OCI-LY1 (cell line): ENCODE data around the gene CHD9NB.

ENCODE experiments used
- H2AFZ ChIP-seq: fragments of 200-600 bp; sonication (generic), shearing (Covaris generic); 2 replicates; pipeline ENCODE4 v1.6.0; 2014; ENCODE audit warnings: antibody characterized with exemption, mild to moderate bottlenecking, low read length
- H3F3A ChIP-seq: fragments of 200-600 bp; sonication (generic), shearing (Covaris generic); 2 replicates; pipeline ENCODE4 v1.6.0; 2014; ENCODE audit warnings: mild to moderate bottlenecking, antibody characterized with exemption, low read length, moderate library complexity; ENCODE audit not compliant: insufficient read depth
- H3K27ac ChIP-seq: fragments of 200-600 bp; sonication (generic); 2 replicates; pipeline ENCODE4 v1.5.1; 2014; ENCODE audit warnings: low read length, mixed run types, mild to moderate bottlenecking, low read depth; ENCODE audit not compliant: poor library complexity, severe bottlenecking
- H3K27me3 ChIP-seq: fragments of 200-600 bp; sonication (generic); 2 replicates; pipeline ENCODE4 v1.6.0; 2014; ENCODE audit warnings: antibody characterized with exemption, mild to moderate bottlenecking, low read length, moderate library complexity; ENCODE audit not compliant: insufficient read depth
- H3K36me3 ChIP-seq: fragments of 200-600 bp; sonication (generic); 2 replicates; pipeline ENCODE4 v1.6.1; 2014; ENCODE audit warnings: mild to moderate bottlenecking, antibody characterized with exemption, low read length, moderate library complexity, mixed read lengths; ENCODE audit not compliant: insufficient read depth
- H3K4me1 ChIP-seq: fragments of 200-600 bp; sonication (generic); 2 replicates; pipeline ENCODE4 v1.5.1; 2014; ENCODE audit warnings: mild to moderate bottlenecking, low read length, moderate library complexity; ENCODE audit not compliant: insufficient read depth, severe bottlenecking
- H3K4me2 ChIP-seq: fragments of 200-600 bp; sonication (generic), shearing (Covaris generic); 2 replicates; pipeline ENCODE4 v1.6.1; 2014; ENCODE audit warnings: low read length
- H3K4me3 ChIP-seq: fragments of 200-600 bp; sonication (generic); 2 replicates; pipeline ENCODE4 v1.5.1; 2014; ENCODE audit warnings: low read length, low read depth, mild to moderate bottlenecking, mixed read lengths; ENCODE audit not compliant: poor library complexity, severe bottlenecking
- H3K79me2 ChIP-seq: fragments of 200-600 bp; shearing (Covaris generic); 2 replicates; pipeline ENCODE4 v1.6.1; 2016; ENCODE audit warnings: mixed run types, low read length, mixed read lengths; ENCODE audit not compliant: insufficient read depth
- H3K9ac ChIP-seq: fragments of 200-600 bp; sonication (generic), shearing (Covaris generic); 2 replicates; pipeline ENCODE4 v1.6.1; 2014; ENCODE audit warnings: mild to moderate bottlenecking, low read length, mixed read lengths
- H3K9me2 ChIP-seq: fragments of 200-600 bp; sonication (generic), shearing (Covaris generic); 2 replicates; pipeline ENCODE4 v1.6.1; 2014; ENCODE audit warnings: low read depth, mild to moderate bottlenecking, low read length, mixed read lengths
- H3K9me3 ChIP-seq: fragments of 200-600 bp; shearing (Covaris generic); 2 replicates; pipeline ENCODE4 v1.6.1; 2014; ENCODE audit warnings: low read length, mixed read lengths
- H4K20me1 ChIP-seq: fragments of 200-600 bp; sonication (generic), shearing (Covaris generic); 2 replicates; pipeline ENCODE4 v1.6.0; 2016; ENCODE audit warnings: mild to moderate bottlenecking, low read length; ENCODE audit not compliant: insufficient read depth
- EZH2 ChIP-seq: fragments of 200-600 bp; sonication (generic), shearing (Covaris generic); IDR thresholded peaks from 2 replicates; pipeline ENCODE4 v1.8.0; 2017; ENCODE audit warnings: borderline replicate concordance, mixed run types, mild to moderate bottlenecking, antibody characterized with exemption, low read length, moderate library complexity, mixed read lengths
- TF ChIP-seq, protein P1 (sequence below): fragments of 200-600 bp; sonication (generic), shearing (Covaris generic); IDR thresholded peaks from 2 replicates; pipeline ENCODE4 v1.5.1; 2017; ENCODE audit warnings: mild to moderate bottlenecking, antibody characterized with exemption, low read length, moderate library complexity, mixed read lengths

The CHD9NB gene

DNA sequence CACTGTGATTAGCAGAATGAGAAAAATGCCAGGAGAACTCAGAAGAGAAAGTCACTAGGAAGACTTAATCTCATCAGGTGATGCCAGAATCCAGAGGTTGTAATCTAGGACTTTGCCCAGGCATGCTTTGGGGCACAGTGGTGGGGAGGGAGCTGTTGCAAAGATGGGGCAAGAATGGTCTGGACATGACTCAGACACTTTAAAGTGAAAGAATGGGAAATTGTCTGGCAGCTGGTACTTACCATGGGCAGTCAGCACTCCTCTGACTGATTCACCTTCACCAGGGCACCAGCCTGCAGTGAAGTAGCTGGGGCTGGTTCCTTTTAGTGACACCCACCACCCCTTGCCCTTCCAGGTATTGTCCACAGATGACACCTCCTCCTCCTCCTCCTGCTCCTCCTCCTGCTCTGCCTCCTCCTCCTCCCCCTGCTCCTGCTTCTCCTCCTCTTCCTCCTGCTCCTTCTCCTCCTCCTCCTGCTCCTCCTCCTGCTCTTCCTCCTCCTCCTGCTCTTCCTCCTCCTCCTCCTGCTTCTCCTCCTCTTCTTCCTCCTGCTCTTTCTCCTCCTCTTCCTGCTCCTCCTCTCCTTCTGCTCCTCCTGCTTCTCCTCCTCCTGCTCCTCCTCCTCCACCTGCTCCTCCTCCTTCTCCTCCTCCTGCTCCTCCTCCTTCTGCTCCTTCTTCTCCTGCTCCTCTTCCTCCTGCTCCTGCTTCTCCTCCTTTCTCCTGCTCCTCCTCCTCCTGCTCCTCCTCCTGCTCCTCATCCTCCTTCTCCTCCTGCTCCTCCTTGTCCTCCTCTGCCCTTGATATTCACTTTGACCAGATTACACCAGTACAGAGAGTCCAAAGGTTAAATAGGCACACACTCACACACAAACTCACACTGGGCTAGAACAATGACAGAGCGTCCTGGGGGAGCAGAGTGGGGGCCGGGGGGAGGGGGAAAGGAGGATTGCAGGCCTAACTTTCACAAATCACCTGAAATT, at the start of gene CHD9NB:
Gene CHD9NB (minus strand): TSS at position 379 of the 983 bp plus-strand sequence. CDS start 8,739 bp downstream, outside the sequence.
- Histone ChIP-seq H3K4me2 (no peak within 1 kb of the TSS), H3K27ac (no peak within 1 kb of the TSS), H3K27me3 (no peaks in the 10 kb centered on the region; the same call in 1 of the 2 replicates), H3F3A (no peaks in the 10 kb centered on the region), H3K4me3 (no peak within 1 kb of the TSS), H4K20me1 (no peaks in the 10 kb centered on the region), H3K4me1 (peaks cover 31% of the 10 kb centered on the region), H2AFZ (no peak within 1 kb of the TSS), H3K9me2 (no peaks in the 10 kb centered on the region), H3K9me3 (no peaks in the 10 kb centered on the region), H3K79me2 (peaks cover 21% of the 10 kb centered on the region), H3K36me3 (no peaks in the 10 kb centered on the region), H3K9ac (no peak within 1 kb of the TSS)
- no peak for TF ChIP-seq EZH2
- TF ChIP-seq, protein P1, sequence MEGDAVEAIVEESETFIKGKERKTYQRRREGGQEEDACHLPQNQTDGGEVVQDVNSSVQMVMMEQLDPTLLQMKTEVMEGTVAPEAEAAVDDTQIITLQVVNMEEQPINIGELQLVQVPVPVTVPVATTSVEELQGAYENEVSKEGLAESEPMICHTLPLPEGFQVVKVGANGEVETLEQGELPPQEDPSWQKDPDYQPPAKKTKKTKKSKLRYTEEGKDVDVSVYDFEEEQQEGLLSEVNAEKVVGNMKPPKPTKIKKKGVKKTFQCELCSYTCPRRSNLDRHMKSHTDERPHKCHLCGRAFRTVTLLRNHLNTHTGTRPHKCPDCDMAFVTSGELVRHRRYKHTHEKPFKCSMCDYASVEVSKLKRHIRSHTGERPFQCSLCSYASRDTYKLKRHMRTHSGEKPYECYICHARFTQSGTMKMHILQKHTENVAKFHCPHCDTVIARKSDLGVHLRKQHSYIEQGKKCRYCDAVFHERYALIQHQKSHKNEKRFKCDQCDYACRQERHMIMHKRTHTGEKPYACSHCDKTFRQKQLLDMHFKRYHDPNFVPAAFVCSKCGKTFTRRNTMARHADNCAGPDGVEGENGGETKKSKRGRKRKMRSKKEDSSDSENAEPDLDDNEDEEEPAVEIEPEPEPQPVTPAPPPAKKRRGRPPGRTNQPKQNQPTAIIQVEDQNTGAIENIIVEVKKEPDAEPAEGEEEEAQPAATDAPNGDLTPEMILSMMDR: no peak

DNA sequence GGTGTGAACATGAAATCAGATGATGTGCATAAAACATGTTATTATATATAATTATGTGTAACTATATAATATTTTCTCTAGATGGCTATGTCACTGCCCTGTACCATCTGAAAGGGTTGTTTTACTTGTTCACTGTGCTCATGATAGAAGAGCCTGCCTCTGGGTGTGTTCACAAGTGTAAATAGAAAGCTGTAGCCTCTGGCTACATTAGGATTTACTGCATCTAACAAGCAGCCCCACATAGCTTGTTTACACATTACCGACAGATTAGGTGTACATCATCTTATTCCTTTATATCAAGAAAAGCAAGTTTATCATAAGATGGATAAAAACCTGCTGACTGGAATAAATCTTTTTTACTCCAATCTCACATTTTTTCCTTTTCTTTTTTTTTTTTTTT, 48.2 kb upstream of the CHD9NB start:
- TF ChIP-seq EZH2: no peak
- TF ChIP-seq, protein P1: no peak
- H3K79me2 ChIP-seq: no peaks in the 10 kb centered on the region; the same call in 1 of the 2 replicates
- H3F3A ChIP-seq: no peaks in the 10 kb centered on the region
- H3K9ac ChIP-seq: no peak overlapping the region
- H3K9me2 ChIP-seq: no peaks in the 10 kb centered on the region; the same call in 1 of the 2 replicates
- peak overlapping the region; percentile 93 for H3K27ac ChIP-seq
- H3K9me3 ChIP-seq: no peaks in the 10 kb centered on the region
- H4K20me1 ChIP-seq: no peaks in the 10 kb centered on the region
- H3K4me3 ChIP-seq: no peak overlapping the region
- no peaks in the 10 kb centered on the region for H3K27me3 ChIP-seq
- peaks cover 5% of the 10 kb centered on the region; the same call in 1 of the 2 replicates for H3K36me3 ChIP-seq
- peaks cover 25% of the 10 kb centered on the region for H3K4me1 ChIP-seq
- no peak overlapping the region for H2AFZ ChIP-seq
- H3K4me2 ChIP-seq: no peak overlapping the region

DNA sequence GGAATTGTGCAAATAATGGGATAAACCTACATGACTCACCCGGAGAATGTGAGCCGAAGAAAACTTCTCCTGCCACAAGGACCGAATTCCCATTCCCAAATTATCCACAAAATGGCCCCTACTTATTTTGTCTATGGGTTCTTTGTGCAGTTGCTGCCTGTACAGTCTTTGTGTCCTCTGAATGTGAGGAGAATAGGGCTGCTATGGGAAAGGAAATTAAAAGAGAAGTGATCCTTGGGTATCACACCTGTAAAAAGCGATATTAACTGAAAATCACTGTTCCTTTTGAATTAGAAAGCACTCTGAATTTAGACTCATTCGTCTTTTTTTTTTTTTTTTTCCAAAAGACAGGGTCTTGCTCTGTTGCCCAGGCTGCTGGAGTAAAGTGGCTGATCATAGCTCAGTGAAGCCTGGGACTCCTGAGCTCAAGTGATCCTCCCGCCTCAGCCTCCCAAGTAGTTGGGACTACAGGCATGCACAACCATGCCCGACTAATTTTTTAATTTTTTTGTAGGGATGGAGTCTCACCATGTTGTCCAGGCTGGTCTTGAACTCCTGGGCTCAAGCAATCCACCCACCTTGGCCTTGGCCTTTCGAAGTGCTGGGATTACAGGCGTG, 47.5 kb upstream of the CHD9NB start:
- Histone ChIP-seq H3F3A (no peaks in the 10 kb centered on the region), H2AFZ (no peak overlapping the region), H3K36me3 (0 out of 2 replicates have a peak, but pooled peaks cover under 1% of the 10 kb centered on the region), H3K4me3 (peak overlapping the region; percentile 59), H4K20me1 (no peaks in the 10 kb centered on the region), H3K4me2 (peak overlapping the region; percentile 81), H3K27me3 (no peaks in the 10 kb centered on the region), H3K9me2 (no peaks in the 10 kb centered on the region; the same call in 1 of the 2 replicates), H3K9me3 (no peaks in the 10 kb centered on the region), H3K79me2 (no peaks in the 10 kb centered on the region; the same call in 1 of the 2 replicates), H3K9ac (peak overlapping the region; percentile 68), H3K4me1 (peaks cover 25% of the 10 kb centered on the region), H3K27ac (peak overlapping the region; percentile 93)
- TF ChIP-seq, protein P1: no peak
- TF ChIP-seq EZH2: no peak
